B cell (primary cell): ENCODE results near the gene NKD2. TPM values are rescaled to one million over a fixed set of nuclear protein-coding genes. Genes with fewer than 3 reads are reported as not detected.

Experiments used
- ATAC-seq: fragments of 200-7000 bp; cut with Tn5 transposase; one replicate; pipeline ENCODE4 v1.10.0; 2021; ENCODE audit warnings: low read depth, mild to moderate bottlenecking, moderate number of reproducible peaks, moderate library complexity
- CTCF ChIA-PET: fragments of 350-600 bp; sonication (Branson Sonifier 250); formaldehyde crosslinking; loops from one replicate; lab custom pipeline; 2021; ENCODE audit warnings: antibody characterized with exemption, inconsistent platforms; lab: Charles Lee
- POLR2A ChIA-PET: fragments of 350-600 bp; sonication (Branson Sonifier 250); formaldehyde crosslinking; loops from one replicate; lab custom pipeline; 2021; ENCODE audit warnings: antibody characterized with exemption; lab: Charles Lee
- DNase-seq: peaks from one replicate; pipeline ENCODE4 v3.0.0; 2013
- H2AFZ ChIP-seq: 2 replicates; pipeline ENCODE4 v1.6.1; 2012; ENCODE audit warnings: mild to moderate bottlenecking, low read depth, low read length; ENCODE audit not compliant: insufficient read depth, poor library complexity, severe bottlenecking
- H3K27ac ChIP-seq, 2 donors: 1 replicate in 1 of 2; 2 replicates in 1 of 2; pipeline ENCODE4 v1.5.1; 2012 to 2013; ENCODE audit warnings: low read length in 2 of 2, mild to moderate bottlenecking in 2 of 2, moderate library complexity in 1 of 2
- H3K27me3 ChIP-seq, 4 experiments: fragments of 200-600 bp in 1 of 4; sonication (generic) in 1 of 4; replicated peaks in 1 of 4; 1 replicate in 2 of 4; 2 replicates in 2 of 4; pipeline versions ENCODE4 v1.6.1 to v1.7.0; 2013 to 2016; ENCODE audit warnings: low read length in 3 of 4, mild to moderate bottlenecking in 2 of 4, mixed read lengths in 1 of 4, moderate library complexity in 1 of 4; ENCODE audit not compliant: insufficient read depth in 4 of 4, control insufficient read depth in 3 of 4; ENCODE audit errors: control extremely low read depth in 1 of 4
- H3K36me3 ChIP-seq, 2 experiments: replicated peaks in 1 of 2; 1 replicate in 1 of 2; 2 replicates in 1 of 2; pipeline versions ENCODE4 v1.6.1 to v1.7.1; 2013; ENCODE audit warnings: low read length in 1 of 2; ENCODE audit not compliant: insufficient read depth in 2 of 2, control insufficient read depth in 1 of 2; ENCODE audit errors: control extremely low read depth in 1 of 2, extremely low read depth in 1 of 2
- H3K4me1 ChIP-seq, 2 donors: fragments of 200-600 bp in 1 of 2; sonication (generic) in 1 of 2; 1 replicate in 1 of 2; 2 replicates in 1 of 2; pipeline versions ENCODE4 v1.5.1 to v1.6.1; 2013 to 2017; ENCODE audit warnings: low read length in 2 of 2; ENCODE audit not compliant: control insufficient read depth in 2 of 2, insufficient read depth in 2 of 2
- H3K4me2 ChIP-seq: replicated peaks from 2 replicates; pipeline ENCODE3; 2012; ENCODE audit warnings: mild to moderate bottlenecking, low read depth, low read length; ENCODE audit not compliant: poor library complexity, severe bottlenecking
- H3K4me3 ChIP-seq, 5 experiments: fragments of 200-600 bp in 1 of 5; sonication (generic) in 1 of 5; 1 replicate in 3 of 5; 2 replicates in 2 of 5; pipeline versions ENCODE4 v1.5.1 to v1.7.0; 2011 to 2016; ENCODE audit warnings: low read length in 4 of 5, mild to moderate bottlenecking in 4 of 5, low read depth in 2 of 5, control low read depth in 1 of 5, moderate library complexity in 1 of 5; ENCODE audit not compliant: insufficient read depth in 1 of 5; ENCODE audit errors: control extremely low read depth in 1 of 5, extremely low read depth in 1 of 5
- H3K79me2 ChIP-seq: fragments of 200-600 bp; sonication (generic); one replicate; pipeline ENCODE4 v1.6.0; 2016; ENCODE audit warnings: low read length; ENCODE audit not compliant: control insufficient read depth, insufficient read depth
- H3K9ac ChIP-seq: fragments of 200-600 bp; sonication (generic); 2 replicates; pipeline ENCODE4 v1.6.1; 2017; ENCODE audit warnings: mild to moderate bottlenecking, low read length, moderate library complexity
- H3K9me3 ChIP-seq, 3 donors: one replicate each; pipeline versions ENCODE4 v1.6.1 to v1.7.1; 2013; ENCODE audit warnings: low read length in 2 of 3; ENCODE audit not compliant: control insufficient read depth in 2 of 3, insufficient read depth in 1 of 3; ENCODE audit errors: control extremely low read depth in 1 of 3
- H4K20me1 ChIP-seq: 2 replicates; pipeline ENCODE4 v1.6.0; 2012; ENCODE audit warnings: mild to moderate bottlenecking, low read length; ENCODE audit not compliant: insufficient read depth, control insufficient read depth, poor library complexity, severe bottlenecking
- H3K27ac Mint-ChIP-seq: one replicate; pipeline ENCODE4 v1.8.0; 2021; ENCODE audit warnings: mixed read lengths
- H3K27me3 Mint-ChIP-seq: one replicate; pipeline ENCODE4 v1.8.0; 2021; ENCODE audit warnings: mixed read lengths
- H3K4me1 Mint-ChIP-seq: one replicate; pipeline ENCODE4 v1.8.0; 2021; ENCODE audit warnings: mixed read lengths
- H3K4me3 Mint-ChIP-seq: one replicate; pipeline ENCODE4 v1.8.0; 2021; ENCODE audit warnings: mixed read lengths
- H3K9me3 Mint-ChIP-seq: one replicate; pipeline ENCODE4 v1.8.0; 2022; ENCODE audit warnings: mixed read lengths; ENCODE audit not compliant: insufficient read depth
- CTCF ChIP-seq: fragments of 200-600 bp; IDR thresholded peaks from one replicate; pipeline ENCODE4 v1.8.0; 2022; ENCODE audit warnings: antibody characterized with exemption, mild to moderate bottlenecking
- EZH2 ChIP-seq: IDR thresholded peaks from 2 replicates; pipeline ENCODE4 v1.6.1; 2012; ENCODE audit warnings: borderline replicate concordance, low read depth, mild to moderate bottlenecking, moderate library complexity, low read length; ENCODE audit not compliant: insufficient read depth, poor library complexity, severe bottlenecking
- WGBS: methylation state at CpG from one replicate; pipeline ENCODE4 v1.1.5; 2013; ENCODE audit warnings: missing lambda C conversion rate; ENCODE audit not compliant: insufficient coverage; 5-methylcytosine and 5-hydroxymethylcytosine counted together
- intact Hi-C: fragments of 100-400 bp; cut with micrococcal nuclease; formaldehyde crosslinking; loops from one replicate; pipeline ENCODE4 v1.10.0; 2022
- polyA plus RNA-seq: library from polyadenylated mRNA; depleted of rRNA; stranded (reverse); fragments of >200 nt; gene quantifications from 2 replicates; pipeline ENCODE4 v1.2.3, GENCODE V29; 2012
- total RNA-seq, 2 donors: library from RNA; stranded (reverse); fragments of 120-200 nt in 1 of 2; gene quantifications; 1 replicate in 1 of 2; 2 replicates in 1 of 2; pipeline versions ENCODE4 v1.2.3 to v1.2.4, GENCODE V29; 2013 to 2022

NKD2 gene
- total and polyA plus RNA-seq, 2 donors (not counting 1 experiment from before 2014, with no cell fraction given) = 0.12 to 0.34 TPM

GRCh38 chr5:1017056-1017455, 8.5 kb downstream of the NKD2 start:
- peaks cover under 1% of the 10 kb centered on the region for H3K27me3 Mint-ChIP-seq
- Histone ChIP-seq H3K27ac (no peak overlapping the region), H4K20me1 (no peaks in the 10 kb centered on the region), H3K9me3 (no peaks in the 10 kb centered on the region), H3K4me1 (no peaks in the 10 kb centered on the region), H3K4me3 (no peak overlapping the region), H3K9ac (no peak overlapping the region), H3K4me2 (no peak overlapping the region), H3K79me2 (no peaks in the 10 kb centered on the region), H3K36me3 (no peaks in the 10 kb centered on the region), H2AFZ (no peak overlapping the region), H3K27me3 (peaks cover 0 to 2% (median 0%) of the 10 kb centered on the region in 4 experiments)
- POLR2A ChIA-PET = no interaction called here
- no peaks in the 10 kb centered on the region for H3K4me1 Mint-ChIP-seq
- no peak for ATAC-seq
- CTCF ChIA-PET = no interaction called here
- TF ChIP-seq CTCF = no peak
- TF ChIP-seq EZH2 = no peak
- H3K9me3 Mint-ChIP-seq = no peaks in the 10 kb centered on the region
- no peak for DNase-seq
- WGBS = 78% methylated on average over 12 of the region's 12 CpGs
- no peak overlapping the region for H3K27ac Mint-ChIP-seq
- H3K4me3 Mint-ChIP-seq = no peak overlapping the region
- intact Hi-C loops = no loop called here

- no peak for ATAC-seq
- TF ChIP-seq CTCF (no peak), EZH2 (no peak)
- Histone ChIP-seq H3K27ac (no peak overlapping the region), H3K36me3 (no peaks in the 10 kb centered on the region), H3K27me3 (peaks cover 0 to 2% (median 0%) of the 10 kb centered on the region in 4 experiments), H4K20me1 (no peaks in the 10 kb centered on the region), H3K9ac (no peak overlapping the region), H3K4me1 (no peaks in the 10 kb centered on the region), H3K9me3 (no peaks in the 10 kb centered on the region), H2AFZ (no peak overlapping the region), H3K79me2 (no peaks in the 10 kb centered on the region), H3K4me3 (no peak overlapping the region), H3K4me2 (no peak overlapping the region)
- Mint-ChIP-seq H3K4me3 (no peak overlapping the region), H3K27me3 (no peaks in the 10 kb centered on the region), H3K9me3 (no peaks in the 10 kb centered on the region), H3K27ac (no peak overlapping the region), H3K4me1 (no peaks in the 10 kb centered on the region)
- ChIA-PET CTCF (no interaction called here), POLR2A (no interaction called here)
- no peak for DNase-seq
- intact Hi-C loops = no loop called here
- WGBS = 89% methylated on average over 19 of the region's 19 CpGs
These were observed 9.3 kb downstream of the NKD2 start for GRCh38 chr5:1017691-1018455.
